ENCODE data around the gene MRPS2. TPM values are rescaled to one million over a fixed set of nuclear protein-coding genes. Genes with fewer than 3 reads are reported as not detected.

The MRPS2 gene
- total and polyA plus RNA-seq, 2 experiments from 2014 or later = 83.2 to 116 TPM

DNA sequence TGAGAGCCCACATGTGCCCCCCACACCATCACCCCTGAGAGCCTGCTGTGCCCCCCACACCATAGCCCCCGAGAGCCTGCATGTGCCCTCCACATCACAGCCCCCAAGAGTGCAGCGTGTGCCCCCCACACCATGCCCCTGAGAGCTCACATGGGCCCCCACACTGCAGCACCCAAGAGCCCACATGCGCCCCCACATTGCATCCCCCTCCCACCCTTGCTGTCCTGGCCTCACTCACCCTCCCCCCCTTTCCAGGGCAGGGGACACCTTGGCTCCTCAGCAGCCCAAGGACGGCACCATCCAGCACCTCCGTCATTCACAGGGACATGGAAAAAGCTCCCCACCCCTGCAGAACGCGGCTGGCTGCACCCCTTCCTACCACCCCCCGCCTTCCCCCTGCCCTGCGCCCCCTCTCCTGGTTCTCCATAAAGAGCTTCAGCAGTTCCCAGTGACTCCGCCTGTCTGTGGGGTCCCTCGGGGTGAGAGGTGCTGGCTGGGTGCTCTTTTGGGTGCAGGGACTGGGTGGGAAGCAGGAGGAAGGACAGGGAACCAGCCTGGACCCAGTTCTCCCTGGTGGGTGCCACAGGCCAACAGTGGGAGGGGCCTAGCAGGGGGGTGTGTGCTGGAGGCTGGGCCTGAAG lies 25.7 kb downstream of the MRPS2 start:
- no peaks in the 10 kb centered on the region for H4K20me1 ChIP-seq (replicated peaks; ENCODE audit: insufficient read depth)
- no peaks in the 10 kb centered on the region; the same call in 1 of the 2 replicates for H3K4me1 ChIP-seq (ENCODE audit: insufficient read depth)
- no peak for DNase-seq (ENCODE audit: low spot score)
- peak overlapping the region; percentile 76 for H2AFZ ChIP-seq
- no peak for ATAC-seq
- TF ChIP-seq, protein P1, sequence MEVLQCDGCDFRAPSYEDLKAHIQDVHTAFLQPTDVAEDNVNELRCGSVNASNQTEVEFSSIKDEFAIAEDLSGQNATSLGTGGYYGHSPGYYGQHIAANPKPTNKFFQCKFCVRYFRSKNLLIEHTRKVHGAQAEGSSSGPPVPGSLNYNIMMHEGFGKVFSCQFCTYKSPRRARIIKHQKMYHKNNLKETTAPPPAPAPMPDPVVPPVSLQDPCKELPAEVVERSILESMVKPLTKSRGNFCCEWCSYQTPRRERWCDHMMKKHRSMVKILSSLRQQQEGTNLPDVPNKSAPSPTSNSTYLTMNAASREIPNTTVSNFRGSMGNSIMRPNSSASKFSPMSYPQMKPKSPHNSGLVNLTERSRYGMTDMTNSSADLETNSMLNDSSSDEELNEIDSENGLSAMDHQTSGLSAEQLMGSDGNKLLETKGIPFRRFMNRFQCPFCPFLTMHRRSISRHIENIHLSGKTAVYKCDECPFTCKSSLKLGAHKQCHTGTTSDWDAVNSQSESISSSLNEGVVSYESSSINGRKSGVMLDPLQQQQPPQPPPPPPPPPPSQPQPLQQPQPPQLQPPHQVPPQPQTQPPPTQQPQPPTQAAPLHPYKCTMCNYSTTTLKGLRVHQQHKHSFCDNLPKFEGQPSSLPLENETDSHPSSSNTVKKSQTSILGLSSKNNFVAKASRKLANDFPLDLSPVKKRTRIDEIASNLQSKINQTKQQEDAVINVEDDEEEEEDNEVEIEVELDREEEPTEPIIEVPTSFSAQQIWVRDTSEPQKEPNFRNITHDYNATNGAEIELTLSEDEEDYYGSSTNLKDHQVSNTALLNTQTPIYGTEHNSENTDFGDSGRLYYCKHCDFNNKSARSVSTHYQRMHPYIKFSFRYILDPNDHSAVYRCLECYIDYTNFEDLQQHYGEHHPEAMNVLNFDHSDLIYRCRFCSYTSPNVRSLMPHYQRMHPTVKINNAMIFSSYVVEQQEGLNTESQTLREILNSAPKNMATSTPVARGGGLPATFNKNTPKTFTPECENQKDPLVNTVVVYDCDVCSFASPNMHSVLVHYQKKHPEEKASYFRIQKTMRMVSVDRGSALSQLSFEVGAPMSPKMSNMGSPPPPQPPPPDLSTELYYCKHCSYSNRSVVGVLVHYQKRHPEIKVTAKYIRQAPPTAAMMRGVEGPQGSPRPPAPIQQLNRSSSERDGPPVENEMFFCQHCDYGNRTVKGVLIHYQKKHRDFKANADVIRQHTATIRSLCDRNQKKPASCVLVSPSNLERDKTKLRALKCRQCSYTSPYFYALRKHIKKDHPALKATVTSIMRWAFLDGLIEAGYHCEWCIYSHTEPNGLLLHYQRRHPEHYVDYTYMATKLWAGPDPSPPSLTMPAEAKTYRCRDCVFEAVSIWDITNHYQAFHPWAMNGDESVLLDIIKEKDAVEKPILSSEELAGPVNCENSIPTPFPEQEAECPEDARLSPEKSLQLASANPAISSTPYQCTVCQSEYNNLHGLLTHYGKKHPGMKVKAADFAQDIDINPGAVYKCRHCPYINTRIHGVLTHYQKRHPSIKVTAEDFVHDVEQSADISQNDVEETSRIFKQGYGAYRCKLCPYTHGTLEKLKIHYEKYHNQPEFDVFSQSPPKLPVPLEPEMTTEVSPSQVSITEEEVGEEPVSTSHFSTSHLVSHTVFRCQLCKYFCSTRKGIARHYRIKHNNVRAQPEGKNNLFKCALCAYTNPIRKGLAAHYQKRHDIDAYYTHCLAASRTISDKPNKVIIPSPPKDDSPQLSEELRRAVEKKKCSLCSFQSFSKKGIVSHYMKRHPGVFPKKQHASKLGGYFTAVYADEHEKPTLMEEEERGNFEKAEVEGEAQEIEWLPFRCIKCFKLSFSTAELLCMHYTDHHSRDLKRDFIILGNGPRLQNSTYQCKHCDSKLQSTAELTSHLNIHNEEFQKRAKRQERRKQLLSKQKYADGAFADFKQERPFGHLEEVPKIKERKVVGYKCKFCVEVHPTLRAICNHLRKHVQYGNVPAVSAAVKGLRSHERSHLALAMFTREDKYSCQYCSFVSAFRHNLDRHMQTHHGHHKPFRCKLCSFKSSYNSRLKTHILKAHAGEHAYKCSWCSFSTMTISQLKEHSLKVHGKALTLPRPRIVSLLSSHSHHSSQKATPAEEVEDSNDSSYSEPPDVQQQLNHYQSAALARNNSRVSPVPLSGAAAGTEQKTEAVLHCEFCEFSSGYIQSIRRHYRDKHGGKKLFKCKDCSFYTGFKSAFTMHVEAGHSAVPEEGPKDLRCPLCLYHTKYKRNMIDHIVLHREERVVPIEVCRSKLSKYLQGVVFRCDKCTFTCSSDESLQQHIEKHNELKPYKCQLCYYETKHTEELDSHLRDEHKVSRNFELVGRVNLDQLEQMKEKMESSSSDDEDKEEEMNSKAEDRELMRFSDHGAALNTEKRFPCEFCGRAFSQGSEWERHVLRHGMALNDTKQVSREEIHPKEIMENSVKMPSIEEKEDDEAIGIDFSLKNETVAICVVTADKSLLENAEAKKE (CRISPR knock-in tag; IDR thresholded peaks at IDR 0.05) = no peak
- no peak for TF ChIP-seq ZNF114 (CRISPR knock-in tag; IDR thresholded peaks at IDR 0.05)
- TF ChIP-seq EZH2 (IDR thresholded peaks at IDR 0.05; ENCODE audit: low read depth, unreplicated experiment) = no peak
- no peak for TF ChIP-seq EZH2phosphoT487 (IDR thresholded peaks at IDR 0.05; ENCODE audit: unreplicated experiment)
- TF ChIP-seq NANOG (IDR thresholded peaks at IDR 0.05; ENCODE audit: borderline replicate concordance) = no peak
- TF ChIP-seq POLR2AphosphoS5 (IDR thresholded peaks at IDR 0.05; ENCODE audit: low read depth) = no peak
- no peak for TF ChIP-seq STAT1 (IDR thresholded peaks at IDR 0.05; ENCODE audit: unreplicated experiment)
- TF ChIP-seq, protein P2, sequence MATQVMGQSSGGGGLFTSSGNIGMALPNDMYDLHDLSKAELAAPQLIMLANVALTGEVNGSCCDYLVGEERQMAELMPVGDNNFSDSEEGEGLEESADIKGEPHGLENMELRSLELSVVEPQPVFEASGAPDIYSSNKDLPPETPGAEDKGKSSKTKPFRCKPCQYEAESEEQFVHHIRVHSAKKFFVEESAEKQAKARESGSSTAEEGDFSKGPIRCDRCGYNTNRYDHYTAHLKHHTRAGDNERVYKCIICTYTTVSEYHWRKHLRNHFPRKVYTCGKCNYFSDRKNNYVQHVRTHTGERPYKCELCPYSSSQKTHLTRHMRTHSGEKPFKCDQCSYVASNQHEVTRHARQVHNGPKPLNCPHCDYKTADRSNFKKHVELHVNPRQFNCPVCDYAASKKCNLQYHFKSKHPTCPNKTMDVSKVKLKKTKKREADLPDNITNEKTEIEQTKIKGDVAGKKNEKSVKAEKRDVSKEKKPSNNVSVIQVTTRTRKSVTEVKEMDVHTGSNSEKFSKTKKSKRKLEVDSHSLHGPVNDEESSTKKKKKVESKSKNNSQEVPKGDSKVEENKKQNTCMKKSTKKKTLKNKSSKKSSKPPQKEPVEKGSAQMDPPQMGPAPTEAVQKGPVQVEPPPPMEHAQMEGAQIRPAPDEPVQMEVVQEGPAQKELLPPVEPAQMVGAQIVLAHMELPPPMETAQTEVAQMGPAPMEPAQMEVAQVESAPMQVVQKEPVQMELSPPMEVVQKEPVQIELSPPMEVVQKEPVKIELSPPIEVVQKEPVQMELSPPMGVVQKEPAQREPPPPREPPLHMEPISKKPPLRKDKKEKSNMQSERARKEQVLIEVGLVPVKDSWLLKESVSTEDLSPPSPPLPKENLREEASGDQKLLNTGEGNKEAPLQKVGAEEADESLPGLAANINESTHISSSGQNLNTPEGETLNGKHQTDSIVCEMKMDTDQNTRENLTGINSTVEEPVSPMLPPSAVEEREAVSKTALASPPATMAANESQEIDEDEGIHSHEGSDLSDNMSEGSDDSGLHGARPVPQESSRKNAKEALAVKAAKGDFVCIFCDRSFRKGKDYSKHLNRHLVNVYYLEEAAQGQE (IDR thresholded peaks at IDR 0.05; ENCODE audit: unreplicated experiment) = no peak
- TF ChIP-seq, protein P3, sequence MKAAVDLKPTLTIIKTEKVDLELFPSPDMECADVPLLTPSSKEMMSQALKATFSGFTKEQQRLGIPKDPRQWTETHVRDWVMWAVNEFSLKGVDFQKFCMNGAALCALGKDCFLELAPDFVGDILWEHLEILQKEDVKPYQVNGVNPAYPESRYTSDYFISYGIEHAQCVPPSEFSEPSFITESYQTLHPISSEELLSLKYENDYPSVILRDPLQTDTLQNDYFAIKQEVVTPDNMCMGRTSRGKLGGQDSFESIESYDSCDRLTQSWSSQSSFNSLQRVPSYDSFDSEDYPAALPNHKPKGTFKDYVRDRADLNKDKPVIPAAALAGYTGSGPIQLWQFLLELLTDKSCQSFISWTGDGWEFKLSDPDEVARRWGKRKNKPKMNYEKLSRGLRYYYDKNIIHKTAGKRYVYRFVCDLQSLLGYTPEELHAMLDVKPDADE (IDR thresholded peaks at IDR 0.05) = no peak
- TF ChIP-seq JUNB (IDR thresholded peaks at IDR 0.05; ENCODE audit: unreplicated experiment) = no peak
- TF ChIP-seq ZNF331 (CRISPR knock-in tag; IDR thresholded peaks at IDR 0.05; ENCODE audit: low read depth) = no peak
- no peak for TF ChIP-seq CREB1 (CRISPR knock-in tag; IDR thresholded peaks at IDR 0.05; ENCODE audit: low read depth)
- TF ChIP-seq, protein P4, sequence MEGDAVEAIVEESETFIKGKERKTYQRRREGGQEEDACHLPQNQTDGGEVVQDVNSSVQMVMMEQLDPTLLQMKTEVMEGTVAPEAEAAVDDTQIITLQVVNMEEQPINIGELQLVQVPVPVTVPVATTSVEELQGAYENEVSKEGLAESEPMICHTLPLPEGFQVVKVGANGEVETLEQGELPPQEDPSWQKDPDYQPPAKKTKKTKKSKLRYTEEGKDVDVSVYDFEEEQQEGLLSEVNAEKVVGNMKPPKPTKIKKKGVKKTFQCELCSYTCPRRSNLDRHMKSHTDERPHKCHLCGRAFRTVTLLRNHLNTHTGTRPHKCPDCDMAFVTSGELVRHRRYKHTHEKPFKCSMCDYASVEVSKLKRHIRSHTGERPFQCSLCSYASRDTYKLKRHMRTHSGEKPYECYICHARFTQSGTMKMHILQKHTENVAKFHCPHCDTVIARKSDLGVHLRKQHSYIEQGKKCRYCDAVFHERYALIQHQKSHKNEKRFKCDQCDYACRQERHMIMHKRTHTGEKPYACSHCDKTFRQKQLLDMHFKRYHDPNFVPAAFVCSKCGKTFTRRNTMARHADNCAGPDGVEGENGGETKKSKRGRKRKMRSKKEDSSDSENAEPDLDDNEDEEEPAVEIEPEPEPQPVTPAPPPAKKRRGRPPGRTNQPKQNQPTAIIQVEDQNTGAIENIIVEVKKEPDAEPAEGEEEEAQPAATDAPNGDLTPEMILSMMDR (conservative IDR thresholded peaks at IDR 0.05; ENCODE audit: low read depth in 2 of 2) = no peak
- no peak overlapping the region for H3K4me2 ChIP-seq
- no peaks in the 10 kb centered on the region for H3K9me3 Mint-ChIP-seq
- H3K79me2 ChIP-seq (replicated peaks; ENCODE audit: insufficient read depth) = no peaks in the 10 kb centered on the region
- H3K4me1 Mint-ChIP-seq = peaks cover 10% of the 10 kb centered on the region; the same call in 2 of the 3 replicates
- H3K27me3 ChIP-seq (ENCODE audit: insufficient read depth) = no peaks in the 10 kb centered on the region
- peaks cover 4% of the 10 kb centered on the region for H3K27me3 Mint-ChIP-seq (ENCODE audit: insufficient read depth, low read depth, poor library complexity)
- H3K4me3 Mint-ChIP-seq = no peak overlapping the region
- H3K27ac Mint-ChIP-seq = no peak overlapping the region
- H3K4me3 ChIP-seq = no peak overlapping the region
- no peaks in the 10 kb centered on the region for H3K36me3 Mint-ChIP-seq (ENCODE audit: low read depth)
- no peaks in the 10 kb centered on the region for H3F3A ChIP-seq (replicated peaks; ENCODE audit: low read depth)
- H3K9me2 ChIP-seq (ENCODE audit: insufficient read depth) = no peaks in the 10 kb centered on the region
- H3K36me3 ChIP-seq (ENCODE audit: insufficient read depth) = no peaks in the 10 kb centered on the region
- H3K27ac ChIP-seq (ENCODE audit: low read depth) = no peak overlapping the region
